A673 (cell line): ENCODE results near the gene PDE9A. TPM values are rescaled to one million over a fixed set of nuclear protein-coding genes. Genes with fewer than 3 reads are reported as not detected.

Experiments
- BruUV-seq: library from RNA; stranded (reverse); fragments of 400-500 nt; replicated peaks from 2 replicates; lab custom pipeline; 2021; lab: Mats Ljungman, UMichigan
- CTCF ChIA-PET: fragments of 300-600 bp; sonication (Branson Sonifier 250); formaldehyde crosslinking; loops from one replicate; lab custom pipeline; 2022; ENCODE audit warnings: antibody characterized with exemption; lab: Charles Lee
- POLR2A ChIA-PET: fragments of 300-600 bp; sonication (Branson Sonifier 250); formaldehyde crosslinking; loops from one replicate; lab custom pipeline; 2022; ENCODE audit warnings: antibody characterized with exemption; ENCODE audit not compliant: low non-redundant PET; lab: Charles Lee
- DNase-seq: peaks from one replicate; pipeline ENCODE4 v3.0.0-alpha.2; 2015; ENCODE audit warnings: low spot score
- H3K27ac ChIP-seq: fragments of 200-600 bp; sonication (generic); 2 replicates; pipeline ENCODE4 v1.5.1; 2016; ENCODE audit warnings: mixed run types, low read depth, mild to moderate bottlenecking, mixed read lengths, antibody characterized with exemption, low read length; ENCODE audit not compliant: poor library complexity, severe bottlenecking
- H3K27me3 ChIP-seq: fragments of 200-600 bp; sonication (generic); replicated peaks from 2 replicates; pipeline ENCODE4 v1.6.1; 2017; ENCODE audit warnings: mixed run types, low read depth, mild to moderate bottlenecking, mixed read lengths, antibody characterized with exemption, low read length; ENCODE audit not compliant: insufficient read depth, poor library complexity
- H3K36me3 ChIP-seq: fragments of 200-600 bp; sonication (generic); 2 replicates; pipeline ENCODE4 v1.6.1; 2016; ENCODE audit warnings: mixed run types, mild to moderate bottlenecking, mixed read lengths, antibody characterized with exemption, low read length; ENCODE audit not compliant: insufficient read depth, poor library complexity, severe bottlenecking
- H3K4me1 ChIP-seq: fragments of 200-600 bp; sonication (generic); 2 replicates; pipeline ENCODE4 v1.6.1; 2017; ENCODE audit warnings: mixed run types, mild to moderate bottlenecking, mixed read lengths, antibody characterized with exemption, low read length; ENCODE audit not compliant: insufficient read depth, poor library complexity, severe bottlenecking
- H3K4me3 ChIP-seq: fragments of 200-600 bp; sonication (generic); 2 replicates; pipeline ENCODE4 v1.5.1; 2016; ENCODE audit warnings: low read depth, mixed run types, mild to moderate bottlenecking, mixed read lengths, low read length; ENCODE audit not compliant: poor library complexity, severe bottlenecking
- H3K9me3 ChIP-seq: fragments of 200-600 bp; sonication (generic); 2 replicates; pipeline ENCODE4 v1.6.1; 2016; ENCODE audit warnings: mixed run types, low read depth, mild to moderate bottlenecking, mixed read lengths, antibody characterized with exemption, low read length; ENCODE audit not compliant: poor library complexity, severe bottlenecking
- EZH2 ChIP-seq: fragments of 200-600 bp; sonication (generic); IDR thresholded peaks from 2 replicates; pipeline ENCODE4 v1.6.1; 2017; ENCODE audit warnings: borderline replicate concordance, low read depth, mild to moderate bottlenecking, mixed read lengths, antibody characterized with exemption, low read length; ENCODE audit not compliant: poor library complexity, severe bottlenecking
- intact Hi-C: fragments of 100-400 bp; cut with micrococcal nuclease; formaldehyde crosslinking; loops from one replicate; pipeline ENCODE4 v1.10.0; 2022; ENCODE audit not compliant: unreplicated experiment
- total RNA-seq: library from RNA; stranded (reverse); gene quantifications from 2 replicates; pipeline ENCODE4 v1.2.3, GENCODE V29; 2021
- TF ChIP-seq, protein P1 (sequence below): fragments of 300-800, 200-600 bp; sonication (generic); conservative IDR thresholded peaks from 2 replicates; pipeline ENCODE4 v1.5.1; 2017; ENCODE audit warnings: low read depth, mild to moderate bottlenecking, antibody characterized with exemption, low read length, moderate library complexity, mixed read lengths

Gene PDE9A
- total RNA-seq, 1 experiment from 2014 or later, result 14.3 TPM

DNA sequence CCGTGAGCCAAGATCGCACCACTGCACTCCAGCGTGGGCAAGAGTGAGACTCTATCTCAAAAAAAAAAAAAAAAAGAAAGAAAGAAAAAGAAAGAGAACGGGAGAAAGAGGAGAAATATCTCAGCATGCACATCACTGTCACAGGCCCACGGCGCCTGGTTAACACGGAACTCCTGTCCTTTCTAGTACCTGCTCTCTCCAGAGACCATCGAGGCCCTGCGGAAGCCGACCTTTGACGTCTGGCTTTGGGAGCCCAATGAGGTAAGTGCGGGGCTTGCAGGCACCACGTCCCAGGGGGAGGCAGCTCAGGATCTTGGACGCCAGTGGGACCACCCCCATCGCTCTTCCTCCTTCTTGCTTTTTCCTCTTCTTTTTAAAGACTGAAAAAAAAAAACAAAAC, 100.4 kb downstream of the PDE9A start:
- Histone ChIP-seq H3K27ac (no peak overlapping the region), H3K9me3 (no peaks in the 10 kb centered on the region), H3K36me3 (no peaks in the 10 kb centered on the region), H3K4me1 (no peaks in the 10 kb centered on the region), H3K4me3 (no peak overlapping the region), H3K27me3 (no peaks in the 10 kb centered on the region)
- BruUV-seq, result no TSS peak
- DNase-seq, result no peak
- intact Hi-C loops, result no loop called here
- CTCF ChIA-PET, result no interaction called here
- no peak for TF ChIP-seq EZH2
- TF ChIP-seq, protein P1, sequence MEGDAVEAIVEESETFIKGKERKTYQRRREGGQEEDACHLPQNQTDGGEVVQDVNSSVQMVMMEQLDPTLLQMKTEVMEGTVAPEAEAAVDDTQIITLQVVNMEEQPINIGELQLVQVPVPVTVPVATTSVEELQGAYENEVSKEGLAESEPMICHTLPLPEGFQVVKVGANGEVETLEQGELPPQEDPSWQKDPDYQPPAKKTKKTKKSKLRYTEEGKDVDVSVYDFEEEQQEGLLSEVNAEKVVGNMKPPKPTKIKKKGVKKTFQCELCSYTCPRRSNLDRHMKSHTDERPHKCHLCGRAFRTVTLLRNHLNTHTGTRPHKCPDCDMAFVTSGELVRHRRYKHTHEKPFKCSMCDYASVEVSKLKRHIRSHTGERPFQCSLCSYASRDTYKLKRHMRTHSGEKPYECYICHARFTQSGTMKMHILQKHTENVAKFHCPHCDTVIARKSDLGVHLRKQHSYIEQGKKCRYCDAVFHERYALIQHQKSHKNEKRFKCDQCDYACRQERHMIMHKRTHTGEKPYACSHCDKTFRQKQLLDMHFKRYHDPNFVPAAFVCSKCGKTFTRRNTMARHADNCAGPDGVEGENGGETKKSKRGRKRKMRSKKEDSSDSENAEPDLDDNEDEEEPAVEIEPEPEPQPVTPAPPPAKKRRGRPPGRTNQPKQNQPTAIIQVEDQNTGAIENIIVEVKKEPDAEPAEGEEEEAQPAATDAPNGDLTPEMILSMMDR, result no peak
- POLR2A ChIA-PET, result no interaction called here

DNA sequence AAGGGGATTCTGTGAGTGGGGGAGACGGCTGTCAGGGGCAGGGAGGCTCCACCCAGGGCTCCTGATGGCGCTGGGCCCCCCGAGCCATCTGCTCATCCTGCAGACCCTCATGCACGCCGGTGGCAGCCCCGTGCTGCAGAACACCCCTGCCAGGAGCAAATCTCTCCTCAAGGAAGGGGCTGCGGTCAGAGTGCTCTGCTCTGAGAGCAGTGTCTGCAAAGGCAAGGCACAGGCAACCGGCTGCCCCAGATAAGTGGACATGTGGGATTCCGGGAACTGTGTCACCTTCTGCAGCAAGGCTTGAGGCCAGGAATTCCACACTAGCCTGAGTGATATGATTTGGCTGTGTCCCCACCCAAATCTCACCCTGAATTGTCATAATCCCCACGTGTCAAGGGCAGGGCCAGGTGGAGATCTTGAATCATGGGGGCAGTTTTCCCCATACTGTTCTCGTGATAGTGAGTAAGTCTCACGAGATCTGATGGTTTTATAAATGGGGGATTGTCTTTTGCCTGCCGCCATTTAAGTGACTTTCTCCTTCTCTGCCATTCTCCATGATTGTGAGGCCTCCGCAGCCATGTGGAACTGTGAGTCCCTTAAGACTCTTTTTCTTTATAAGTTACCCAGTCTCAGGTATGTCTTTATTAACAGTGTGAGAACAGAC, 101.0 kb downstream of the PDE9A start:
- H3K9me3 ChIP-seq, result no peaks in the 10 kb centered on the region
- CTCF ChIA-PET, result no interaction called here
- H3K4me1 ChIP-seq, result no peaks in the 10 kb centered on the region
- BruUV-seq, result no TSS peak
- H3K27ac ChIP-seq, result no peak overlapping the region
- POLR2A ChIA-PET, result no interaction called here
- TF ChIP-seq, protein P1, result no peak
- TF ChIP-seq EZH2, result no peak
- no peak overlapping the region for H3K4me3 ChIP-seq
- H3K36me3 ChIP-seq, result no peaks in the 10 kb centered on the region
- DNase-seq, result no peak
- intact Hi-C loops, result no loop called here
- H3K27me3 ChIP-seq, result no peaks in the 10 kb centered on the region

DNA sequence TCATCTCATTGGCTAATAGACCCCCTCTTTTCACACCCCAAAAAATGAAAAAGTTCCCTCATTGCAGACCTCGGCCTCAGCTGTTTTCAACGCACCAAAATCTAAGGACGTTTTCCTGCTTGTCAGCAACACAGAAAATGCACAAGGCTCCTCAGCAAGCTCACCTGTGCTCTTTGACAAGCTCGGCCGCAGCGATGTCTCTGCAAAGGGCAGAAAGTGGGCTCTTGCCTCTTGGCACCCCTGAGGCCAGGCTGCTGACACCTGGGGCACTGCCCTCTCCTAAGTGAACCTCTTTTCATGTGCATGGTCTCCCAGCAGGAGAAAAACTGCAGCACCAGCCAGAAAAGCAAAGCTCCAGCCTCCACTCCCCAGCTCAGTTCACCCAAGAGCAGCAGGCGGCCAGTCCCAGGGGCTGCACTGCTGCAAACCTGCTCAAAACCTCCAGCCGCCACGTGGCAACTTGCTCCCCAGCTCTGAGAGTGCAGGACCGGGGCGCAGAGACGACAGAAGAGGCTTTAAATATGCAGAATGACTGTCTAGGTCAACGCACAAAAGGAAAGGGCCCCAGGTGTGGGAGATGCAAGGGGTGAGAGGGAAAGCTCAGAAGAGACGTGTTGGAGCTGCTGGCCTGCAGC, 101.7 kb downstream of the PDE9A start:
- no peak overlapping the region for H3K4me3 ChIP-seq
- no peaks in the 10 kb centered on the region for H3K4me1 ChIP-seq
- no peak for DNase-seq
- intact Hi-C loops, result no loop called here
- ChIA-PET CTCF (no interaction called here), POLR2A (no interaction called here)
- H3K36me3 ChIP-seq, result no peaks in the 10 kb centered on the region
- H3K9me3 ChIP-seq, result no peaks in the 10 kb centered on the region
- H3K27me3 ChIP-seq, result no peaks in the 10 kb centered on the region
- no peak overlapping the region for H3K27ac ChIP-seq
- TF ChIP-seq EZH2, result no peak
- TF ChIP-seq, protein P1, result no peak
- no TSS peak for BruUV-seq
